ENCODE results near the gene AGAP1.

GRCh38 chr2:235623111-235623510 is 129.3 kb downstream of the AGAP1 start:
- TF ChIP-seq CTCF (IDR thresholded peaks at IDR 0.05) = no peak
- TF ChIP-seq POLR2A (IDR thresholded peaks at IDR 0.05) = no peak

All from uterus (tissue), 2 donors.